K562 (cell line): Measurements from ENCODE around the gene SH3BP2. TPM values are rescaled to one million over a fixed set of nuclear protein-coding genes. Genes with fewer than 3 reads are reported as not detected.

ENCODE experiments used
- ATAC-seq: fragments of 200-7000 bp; cut with Tn5 transposase; 3 replicates; pipeline ENCODE4 v1.9.1; 2020; ENCODE audit warnings: moderate library complexity
- BruUV-seq: library from RNA; stranded (reverse); fragments of 400-500 nt; replicated peaks from 2 replicates; lab custom pipeline; 2021; lab: Mats Ljungman, UMichigan
- CTCF ChIA-PET: fragments of 300-600 bp; formaldehyde crosslinking; extraction: SDS; loops from one replicate; lab custom pipeline; 2021; ENCODE audit warnings: low intra/inter-chr PET ratio; lab: Yijun Ruan, JAX
- POLR2A ChIA-PET: fragments of 300-600, 350-650 bp; sonication (Branson Sonifier 250); formaldehyde crosslinking; extraction: SDS; loops from one replicate; lab custom pipeline; 2021; ENCODE audit warnings: antibody characterized with exemption, inconsistent platforms; lab: Yijun Ruan, JAX
- DNase-seq, 4 experiments: peaks; one replicate each; pipeline versions ENCODE4 v3.0.0 to v3.0.0-alpha.2; 2011 to 2018; ENCODE audit warnings: low spot score in 3 of 4, mixed read lengths in 3 of 4; ENCODE audit errors: extremely low read depth in 1 of 4
- FAIRE-seq: peaks from 2 replicates; lab custom pipeline; 2011; peaks lifted over from hg19 to GRCh38; lab: Jason Lieb, UNC
- H2AFZ ChIP-seq: 2 replicates; pipeline ENCODE4 v1.6.0; 2011; ENCODE audit warnings: low read depth, low read length, control low read depth, inconsistent platforms
- H3K27ac ChIP-seq: fragments of 200-600 bp; 3 replicates; pipeline ENCODE4 v1.8.0; 2011; ENCODE audit warnings: low read depth, mild to moderate bottlenecking, control low read depth, inconsistent platforms, low read length, moderate library complexity, mixed read lengths; ENCODE audit errors: extremely low read depth
- H3K27me3 ChIP-seq, 2 experiments: fragments of 300-600 bp in 1 of 2; 2 replicates in 1 of 2; 3 replicates in 1 of 2; pipeline versions ENCODE4 v1.6.0 to v1.8.0; 2011; ENCODE audit warnings: inconsistent platforms in 2 of 2, low read length in 2 of 2, mild to moderate bottlenecking in 1 of 2, mixed read lengths in 1 of 2, moderate library complexity in 1 of 2; ENCODE audit not compliant: control insufficient read depth in 2 of 2, insufficient read depth in 2 of 2
- H3K36me3 ChIP-seq: fragments of 300-600 bp; 3 replicates; pipeline ENCODE4 v1.8.0; 2011; ENCODE audit warnings: mild to moderate bottlenecking, low read length, inconsistent platforms; ENCODE audit not compliant: control insufficient read depth, insufficient read depth
- H3K4me1 ChIP-seq, 2 experiments: fragments of 200-600 bp in 1 of 2; replicated peaks in 1 of 2; 2 replicates in 1 of 2; 3 replicates in 1 of 2; pipeline versions ENCODE4 v1.5.1 to v1.8.0; 2011; ENCODE audit warnings: inconsistent platforms in 2 of 2, low read length in 2 of 2, mild to moderate bottlenecking in 1 of 2, mixed read lengths in 1 of 2, moderate library complexity in 1 of 2; ENCODE audit not compliant: control insufficient read depth in 2 of 2, insufficient read depth in 2 of 2
- H3K4me2 ChIP-seq: 2 replicates; pipeline ENCODE4 v1.6.1; 2011; ENCODE audit warnings: low read length, control low read depth, inconsistent platforms, mixed read lengths; ENCODE audit not compliant: insufficient read depth
- H3K4me3 ChIP-seq: fragments of 200-600 bp; sonication (generic), shearing (Covaris generic); 2 replicates; pipeline ENCODE4 v1.5.1; 2016; ENCODE audit warnings: control low read depth, inconsistent platforms
- H3K79me2 ChIP-seq: fragments of 200-600 bp; 3 replicates; pipeline ENCODE4 v1.8.0; 2011; ENCODE audit warnings: low read length, inconsistent platforms; ENCODE audit not compliant: control insufficient read depth, insufficient read depth
- H3K9ac ChIP-seq, 2 experiments: 2 replicates each; pipeline versions ENCODE4 v1.6.0 to v1.6.1; 2011; ENCODE audit warnings: low read depth in 2 of 2, low read length in 2 of 2, control low read depth in 1 of 2, inconsistent platforms in 1 of 2, mild to moderate bottlenecking in 1 of 2, mixed read lengths in 1 of 2; ENCODE audit not compliant: insufficient read depth in 1 of 2
- H3K9me1 ChIP-seq: one replicate; pipeline ENCODE4 v1.6.0; 2011; ENCODE audit warnings: inconsistent platforms, mild to moderate bottlenecking, low read length, moderate library complexity; ENCODE audit not compliant: control insufficient read depth, insufficient read depth
- H3K9me3 ChIP-seq: replicated peaks from 2 replicates; pipeline ENCODE4 v1.5.1; 2011; ENCODE audit warnings: low read depth, low read length, inconsistent platforms; ENCODE audit not compliant: control insufficient read depth, insufficient read depth
- H4K20me1 ChIP-seq: replicated peaks from 2 replicates; pipeline ENCODE4 v1.6.1; 2011; ENCODE audit warnings: low read length, inconsistent platforms, mixed read lengths; ENCODE audit not compliant: control insufficient read depth, insufficient read depth
- CAMTA2 ChIP-seq: fragments of 250-450 bp; sonication (Bioruptor Pico); conservative IDR thresholded peaks from 2 replicates; pipeline ENCODE4 v1.5.1; 2022
- DDX20 ChIP-seq: fragments of 450-650 bp; IDR thresholded peaks from 2 replicates; pipeline ENCODE4 v1.6.1; 2016; ENCODE audit warnings: missing genetic modification characterization, low read depth, mild to moderate bottlenecking, missing compliant biosample characterization, moderate library complexity
- FOXJ2 ChIP-seq: fragments of 200-800 bp; sonication (Bioruptor generic); IDR thresholded peaks from 2 replicates; pipeline ENCODE4 v1.6.1; 2016; ENCODE audit warnings: missing genetic modification characterization, missing compliant biosample characterization
- LARP7 ChIP-seq: fragments of 450-650 bp; IDR thresholded peaks from 2 replicates; pipeline ENCODE4 v1.6.1; 2016
- SAP30 ChIP-seq: fragments of 200-600 bp; sonication (generic); IDR thresholded peaks from 2 replicates; pipeline ENCODE4 v1.6.1; 2012; ENCODE audit warnings: borderline replicate concordance, low read depth, mild to moderate bottlenecking, moderate library complexity, low read length, control low read depth, inconsistent platforms; ENCODE audit not compliant: insufficient read depth, poor library complexity, severe bottlenecking
- SNRNP70 ChIP-seq: fragments of 200-400 bp; formaldehyde crosslinking; optimal IDR thresholded peaks from 2 replicates; pipeline ENCODE3; 2017; ENCODE audit warnings: low read depth, low read length
- SP2 ChIP-seq: IDR thresholded peaks from 2 replicates; pipeline ENCODE4 v1.6.1; 2011; ENCODE audit warnings: mild to moderate bottlenecking, low read depth, low read length, moderate library complexity; ENCODE audit not compliant: poor library complexity, severe bottlenecking; ENCODE audit errors: extremely low read depth
- ZNF263 ChIP-seq: sonication (generic); formaldehyde crosslinking; IDR thresholded peaks from 2 replicates; pipeline ENCODE4 v1.8.0; 2022; ENCODE audit warnings: mild to moderate bottlenecking, missing genetic modification reagents, borderline replicate concordance
- ZNF324 ChIP-seq: fragments of 250-450 bp; sonication (Bioruptor Pico); IDR thresholded peaks from 2 replicates; pipeline ENCODE4 v1.4.0; 2020; ENCODE audit warnings: mild to moderate bottlenecking
- ZNF507 ChIP-seq: conservative IDR thresholded peaks from 2 replicates; pipeline ENCODE4 v1.6.1; 2017; ENCODE audit warnings: missing genetic modification characterization, missing compliant biosample characterization
- WGBS: fragments of 100-300 bp; shearing (Covaris generic); methylation state at CpG from one replicate; pipeline ENCODE4 v1.1.6; 2016; ENCODE audit warnings: low coverage, mixed read lengths; ENCODE audit not compliant: insufficient coverage; ENCODE audit errors: missing lambda C conversion rate; 5-methylcytosine and 5-hydroxymethylcytosine counted together
- in situ Hi-C: fragments of 300-500 bp; cut with MboI; formaldehyde crosslinking; loops from 4 replicates; pipeline ENCODE4 v1.15.0; 2018; ENCODE audit warnings: inconsistent platforms, mixed read lengths
- intact Hi-C: fragments of 100-400 bp; cut with micrococcal nuclease; formaldehyde crosslinking; loops from 2 replicates; pipeline ENCODE4 v1.14.2; 2022
- polyA plus RNA-seq, 8 experiments: library from polyadenylated mRNA; depleted of rRNA in 4 of 8; stranded (reverse) in 5 of 8; unstranded in 3 of 8; fragments of >200 nt; fragmentation: Nextera tagmentation in 2 of 8; fragmentation: Illumina TruSeq in 1 of 8; extraction: Ambion mirVana in 2 of 8; extraction: Trizol in 1 of 8; gene quantifications; 2 replicates each; pipeline versions ENCODE4 v1.2.1 to v1.2.3, GENCODE V29; 2011 to 2014; ENCODE audit warnings: inconsistent platforms in 1 of 8, missing spikeins in 1 of 8
- total RNA-seq, 7 experiments: library from RNA; depleted of rRNA in 6 of 7; stranded (reverse); fragments of >200 nt in 6 of 7; fragmentation: Illumina TruSeq in 2 of 7; extraction: Trizol in 2 of 7; gene quantifications; 2 replicates each; pipeline versions ENCODE4 v1.2.1 to v1.2.3, GENCODE V29; 2011 to 2021; ENCODE audit warnings: low replicate concordance in 1 of 7
- TF ChIP-seq, protein P1 (sequence below): fragments of 250-450 bp; sonication (Bioruptor Pico); IDR thresholded peaks from 2 replicates; pipeline ENCODE4 v1.8.0; 2022; ENCODE audit warnings: moderate library complexity, mild to moderate bottlenecking, inconsistent platforms

SH3BP2 gene
- total and polyA plus RNA-seq, 9 of the 15 experiments (the other 6 are each of a cell fraction or from before 2014, with no cell fraction given): 0.34 to 16.0 (median 5.1) TPM

DNA sequence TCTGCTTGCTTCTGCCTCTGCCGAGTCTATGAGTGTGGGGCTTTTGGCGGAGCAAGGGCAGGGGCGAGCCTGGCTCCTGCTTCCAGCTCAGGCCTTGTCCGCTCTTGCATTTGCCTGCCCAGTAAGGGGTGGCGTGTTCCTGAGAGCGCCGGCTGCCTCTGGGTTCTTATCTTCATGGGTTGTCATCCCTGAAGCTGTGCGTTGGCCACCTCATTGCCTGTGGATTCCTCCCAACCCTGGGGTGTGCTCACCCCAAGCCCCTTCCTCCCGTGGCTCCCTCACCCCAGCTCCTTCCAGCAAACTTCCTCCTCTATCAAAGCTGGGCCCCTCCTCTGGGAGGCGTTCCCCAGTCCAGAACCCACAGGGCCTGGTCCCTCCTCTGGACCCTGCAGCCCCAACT, 17.5 kb downstream of the SH3BP2 start:
- no peak for ATAC-seq

DNA sequence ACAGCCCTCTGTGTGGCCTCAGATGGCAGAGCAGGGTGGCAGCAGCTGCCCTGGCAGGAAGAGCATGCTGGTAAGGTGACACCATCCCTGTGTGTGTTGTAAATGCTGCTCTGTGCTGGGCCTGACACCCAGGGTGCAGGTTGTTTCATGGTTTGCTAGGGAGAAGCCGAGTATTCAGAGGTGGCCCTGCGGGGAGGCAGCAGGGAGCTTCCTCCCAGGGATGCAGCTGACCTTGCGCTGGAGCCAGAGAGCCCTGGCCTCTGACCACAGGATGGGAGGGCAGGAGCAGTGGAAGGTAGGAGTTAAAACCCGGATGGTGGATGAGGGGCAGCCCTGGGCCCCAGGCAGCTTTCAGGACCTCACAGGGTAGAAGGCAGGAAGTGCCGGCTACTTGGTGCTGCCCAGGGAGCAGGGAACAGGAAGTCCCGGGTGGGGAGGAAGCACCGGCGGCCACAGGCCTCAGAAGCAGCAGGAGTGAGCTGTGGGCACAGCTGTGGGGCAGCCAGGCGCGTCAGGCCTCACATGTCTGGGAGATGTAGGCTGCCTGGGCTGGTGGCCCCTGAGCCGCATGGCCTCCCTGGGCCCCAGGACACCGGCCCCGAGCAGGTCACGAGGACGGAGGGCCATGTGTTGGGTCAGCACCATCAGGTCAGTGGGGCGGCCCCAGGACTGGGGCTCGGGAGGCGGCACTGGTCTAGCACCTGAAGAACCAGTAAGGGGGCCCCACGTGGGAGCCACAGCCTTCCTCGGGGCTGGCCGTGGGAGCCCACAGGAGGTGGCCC, 19.1 kb downstream of the SH3BP2 start:
- H3K9me1 ChIP-seq: peaks cover 5% of the 10 kb centered on the region
- H3K9ac ChIP-seq: peak overlapping the region in 1 of 2 experiments; percentile 82; a peak in 2 of 4 replicates
- 0 out of 2 replicates have a peak, but pooled peaks cover 7% of the 10 kb centered on the region for H4K20me1 ChIP-seq
- no peaks in the 10 kb centered on the region; the same call in 2 of the 3 replicates for H3K79me2 ChIP-seq
- H3K4me3 ChIP-seq: no peak overlapping the region
- CTCF ChIA-PET: no interaction called here
- H3K4me2 ChIP-seq: no peak overlapping the region
- no peak for FAIRE-seq
- intact Hi-C loops (no loop called here), in situ Hi-C loops (no loop called here)
- H2AFZ ChIP-seq: no peak overlapping the region
- BruUV-seq: no TSS peak
- ATAC-seq: peak; percentile 19
- 68% methylated on average over 12 of the region's 21 CpGs for WGBS
- no peak overlapping the region for H3K27ac ChIP-seq
- no peaks in the 10 kb centered on the region for H3K27me3 ChIP-seq
- H3K9me3 ChIP-seq: no peaks in the 10 kb centered on the region
- no peaks in the 10 kb centered on the region for H3K36me3 ChIP-seq
- DNase-seq: no peak
- H3K4me1 ChIP-seq: peaks cover 0 to 53% of the 10 kb centered on the region in 2 experiments; a peak in 3 of 5 replicates
- POLR2A ChIA-PET: interaction anchor here (1.2 to 1.4 kb wide), 3 partner anchors 8 to 387 kb away, joined by 4 to 5 read pairs (median 5); no protein-coding TSS in a partner anchor
- TF ChIP-seq SAP30 (no peak), LARP7 (no peak), ZNF324 (CRISPR knock-in tag) (no peak), SP2 (no peak), DDX20 (tag) (no peak), ZNF507 (tag) (no peak), CAMTA2 (no peak)

More for the DNA sequence above, 17.5 kb downstream of the SH3BP2 start:
- BruUV-seq: no TSS peak
- Histone ChIP-seq H3K36me3 (no peaks in the 10 kb centered on the region), H3K4me1 (peaks cover 0 to 69% of the 10 kb centered on the region in 2 experiments; a peak in 3 of 5 replicates), H2AFZ (no peak overlapping the region), H3K4me2 (no peak overlapping the region), H3K9ac (peak overlapping the region in 1 of 2 experiments; percentile 82; a peak in 2 of 4 replicates)
- in situ Hi-C loops: no loop called here
- FAIRE-seq: no peak
- WGBS: 50% methylated on average over 10 of the region's 10 CpGs
- CTCF ChIA-PET: no interaction called here
- TF ChIP-seq FOXJ2: no peak
- TF ChIP-seq ZNF263: peak; percentile 60; the same call in 1 of the 2 replicates
- no peak for TF ChIP-seq SNRNP70
- TF ChIP-seq, protein P1, sequence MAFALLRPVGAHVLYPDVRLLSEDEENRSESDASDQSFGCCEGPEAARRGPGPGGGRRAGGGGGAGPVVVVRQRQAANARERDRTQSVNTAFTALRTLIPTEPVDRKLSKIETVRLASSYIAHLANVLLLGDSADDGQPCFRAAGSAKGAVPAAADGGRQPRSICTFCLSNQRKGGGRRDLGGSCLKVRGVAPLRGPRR (CRISPR knock-in tag): no peak
- TF ChIP-seq, all 486 proteins: peak for 1
- H4K20me1 ChIP-seq: peaks cover 10% of the 10 kb centered on the region; the same call in 1 of the 2 replicates
- no peak overlapping the region for H3K4me3 ChIP-seq
- intact Hi-C loops: no loop called here
- DNase-seq: no peak
- no peak overlapping the region for H3K27ac ChIP-seq
- POLR2A ChIA-PET: interaction anchor here (0.7 to 1.8 kb wide), 3 partner anchors 10 to 39 kb away, joined by 4 to 5 read pairs (median 4); no protein-coding TSS in a partner anchor
- H3K9me1 ChIP-seq: peaks cover 5% of the 10 kb centered on the region
- no peaks in the 10 kb centered on the region for H3K27me3 ChIP-seq
- H3K79me2 ChIP-seq: no peaks in the 10 kb centered on the region; the same call in 2 of the 3 replicates
- no peaks in the 10 kb centered on the region for H3K9me3 ChIP-seq
